ENCODE data around the gene IGFLR1.

GRCh38 chr19:35715355-35715809 is 26.9 kb downstream of the IGFLR1 start:
- TF ChIP-seq CREB1 (IDR thresholded peaks at IDR 0.05) (no peak), CREB1 (CRISPR knock-in tag; IDR thresholded peaks at IDR 0.05) (no peak), NEUROD1 (IDR thresholded peaks at IDR 0.05; ENCODE audit: borderline replicate concordance, low read depth, low read length, partially characterized antibody) (no peak), CTCF (IDR thresholded peaks at IDR 0.05 in 2 of 3, conservative IDR thresholded peaks at IDR 0.05 in 1 of 3; ENCODE audit: insufficient read depth in 2 of 3, low read depth in 1 of 3, low read length in 3 of 3) (no peak), NR1H2 (CRISPR knock-in tag; IDR thresholded peaks at IDR 0.05) (no peak), EZH2 (IDR thresholded peaks at IDR 0.05; ENCODE audit: borderline replicate concordance, low read depth, low read length) (no peak)
- TF ChIP-seq, protein P1, sequence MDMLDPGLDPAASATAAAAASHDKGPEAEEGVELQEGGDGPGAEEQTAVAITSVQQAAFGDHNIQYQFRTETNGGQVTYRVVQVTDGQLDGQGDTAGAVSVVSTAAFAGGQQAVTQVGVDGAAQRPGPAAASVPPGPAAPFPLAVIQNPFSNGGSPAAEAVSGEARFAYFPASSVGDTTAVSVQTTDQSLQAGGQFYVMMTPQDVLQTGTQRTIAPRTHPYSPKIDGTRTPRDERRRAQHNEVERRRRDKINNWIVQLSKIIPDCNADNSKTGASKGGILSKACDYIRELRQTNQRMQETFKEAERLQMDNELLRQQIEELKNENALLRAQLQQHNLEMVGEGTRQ (CRISPR knock-in tag; IDR thresholded peaks at IDR 0.05), result no peak
